Activated T-cell treated with anti-CD3 and anti-CD28 coated beads for 1 hour (primary cell): ENCODE results near the gene DUOXA1.
"Not testable (repeated sequence)": the region's sequence is repeated elsewhere in the genome, so short reads cannot be mapped to it uniquely, and the experiment has no call there.

Source experiments
- DNase-seq: peaks from one replicate; pipeline ENCODE4 v3.0.0-alpha.2; 2020; ENCODE audit warnings: low read depth

Gene DUOXA1

DNA sequence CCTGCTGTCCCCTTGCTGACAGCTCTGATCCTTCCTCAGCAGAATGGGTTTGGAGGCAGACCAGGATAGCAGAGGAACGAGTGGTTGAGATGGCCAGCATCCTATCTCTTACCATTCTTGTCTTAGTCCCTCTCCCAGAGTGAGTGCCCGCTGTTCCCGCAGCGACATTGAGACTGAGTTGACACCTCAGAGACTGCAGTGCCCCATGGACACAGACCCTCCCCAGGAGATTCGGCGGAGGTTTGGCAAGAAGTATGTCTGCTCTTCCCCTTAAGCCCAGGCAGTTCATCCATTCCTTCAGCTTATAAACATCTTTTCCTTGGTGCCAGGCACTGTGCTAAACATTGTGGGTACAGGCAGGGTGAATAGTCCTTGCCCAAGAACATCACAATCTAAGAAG, 21.3 kb upstream of the DUOXA1 start:
- no peak for DNase-seq

DNA sequence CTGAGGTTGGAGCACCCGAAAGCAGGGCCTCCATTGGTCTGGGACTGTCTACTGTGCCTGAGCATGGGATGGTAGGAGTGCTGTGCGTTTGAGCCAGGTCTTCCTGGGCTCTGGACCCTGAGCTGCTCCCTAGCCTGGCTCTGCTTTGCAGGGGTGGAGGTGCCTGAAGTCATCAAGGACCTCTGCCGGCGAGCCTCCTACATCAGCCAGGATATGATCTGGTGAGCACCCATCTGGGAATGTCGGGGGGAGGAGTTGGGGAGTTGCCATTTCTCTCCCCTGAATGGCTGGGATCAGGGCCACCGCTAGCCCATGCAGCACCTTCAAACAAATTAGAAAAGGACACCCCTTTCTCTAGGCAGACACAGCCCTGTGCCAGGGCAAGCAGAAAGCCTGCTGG, 20.8 kb upstream of the DUOXA1 start:
- no peak for DNase-seq

DNA sequence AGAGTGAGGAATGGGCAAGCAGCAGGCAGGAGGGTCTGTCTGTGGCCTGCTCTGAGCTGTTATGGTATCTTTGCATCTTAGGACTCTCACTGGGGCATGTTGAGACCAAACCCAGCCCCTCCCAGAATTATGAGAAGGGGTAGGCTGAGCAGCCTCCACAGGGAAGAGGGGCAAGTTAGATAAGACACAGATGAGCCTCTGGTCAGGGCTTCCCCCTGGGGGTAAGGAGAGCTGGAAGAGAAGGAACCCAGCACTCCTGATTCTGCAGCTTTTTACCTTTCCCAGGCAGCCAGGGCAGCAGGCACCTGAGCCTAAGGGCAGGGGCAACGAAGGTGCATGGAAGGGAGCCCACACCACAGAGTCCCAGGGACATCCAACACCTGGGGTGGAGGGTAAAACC, 19.4 kb upstream of the DUOXA1 start:
- no peak for DNase-seq

DNA sequence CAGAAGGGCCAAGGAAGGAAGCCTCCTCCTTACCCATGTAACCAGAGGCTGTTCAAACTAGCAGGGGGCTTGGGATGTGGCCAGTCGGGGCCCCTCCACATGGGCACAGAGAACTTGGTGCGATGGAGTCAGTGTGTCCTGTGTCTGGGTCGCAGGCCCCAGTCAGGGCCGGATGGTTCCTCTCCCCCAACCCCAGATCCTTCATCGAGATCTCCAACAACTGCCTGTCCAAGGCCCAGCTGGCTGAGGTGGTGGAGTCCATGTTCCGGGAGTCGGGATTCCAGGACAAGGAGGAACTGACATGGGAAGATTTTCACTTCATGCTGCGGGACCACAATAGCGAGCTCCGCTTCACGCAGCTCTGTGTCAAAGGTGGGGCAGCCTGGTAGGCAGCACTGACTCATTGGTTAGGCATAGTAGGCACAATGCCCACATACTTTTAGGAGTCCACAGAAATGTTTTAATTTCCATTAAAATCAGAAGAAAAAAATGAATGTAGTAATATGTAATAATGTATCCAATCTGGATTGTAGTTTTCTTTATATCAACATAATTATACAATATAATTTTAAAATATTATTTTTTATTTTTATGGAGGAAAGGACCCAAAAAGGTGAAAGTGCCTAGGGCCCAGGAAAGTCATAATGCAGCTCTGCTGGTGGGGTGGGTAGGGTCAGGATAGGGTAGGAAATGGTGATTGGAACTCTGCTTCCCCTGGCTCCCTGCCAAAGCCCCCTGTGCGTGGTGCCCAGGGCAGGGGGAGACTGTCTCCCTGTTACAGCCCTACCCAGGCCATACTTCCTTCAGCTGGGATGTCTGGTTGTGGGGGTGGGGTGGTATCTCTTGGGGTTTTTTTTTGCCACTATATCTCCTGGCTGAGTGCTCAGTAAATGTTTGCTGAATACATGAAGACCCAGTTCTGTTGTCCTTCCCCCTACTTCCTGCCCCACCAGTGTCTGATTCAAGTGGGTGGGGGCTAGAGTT, 18.7 kb upstream of the DUOXA1 start:
- DNase-seq, result no peak

DNA sequence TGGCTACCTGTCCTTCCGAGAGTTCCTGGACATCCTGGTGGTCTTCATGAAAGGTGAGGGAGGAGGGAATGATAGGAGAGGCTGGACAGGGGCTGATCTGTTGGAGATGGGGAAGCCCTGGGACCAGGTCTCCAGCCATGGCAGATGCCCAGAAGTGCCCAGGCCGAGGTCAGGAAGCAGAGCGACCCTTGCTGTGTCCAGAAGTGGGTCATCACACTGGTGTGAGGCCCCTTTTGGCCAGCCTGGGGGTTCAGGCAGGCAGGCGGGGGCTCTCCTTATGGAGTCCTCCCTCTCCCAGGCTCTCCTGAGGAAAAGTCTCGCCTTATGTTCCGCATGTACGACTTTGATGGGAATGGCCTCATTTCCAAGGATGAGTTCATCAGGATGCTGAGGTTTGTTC, 17.9 kb upstream of the DUOXA1 start:
- no peak for DNase-seq

DNA sequence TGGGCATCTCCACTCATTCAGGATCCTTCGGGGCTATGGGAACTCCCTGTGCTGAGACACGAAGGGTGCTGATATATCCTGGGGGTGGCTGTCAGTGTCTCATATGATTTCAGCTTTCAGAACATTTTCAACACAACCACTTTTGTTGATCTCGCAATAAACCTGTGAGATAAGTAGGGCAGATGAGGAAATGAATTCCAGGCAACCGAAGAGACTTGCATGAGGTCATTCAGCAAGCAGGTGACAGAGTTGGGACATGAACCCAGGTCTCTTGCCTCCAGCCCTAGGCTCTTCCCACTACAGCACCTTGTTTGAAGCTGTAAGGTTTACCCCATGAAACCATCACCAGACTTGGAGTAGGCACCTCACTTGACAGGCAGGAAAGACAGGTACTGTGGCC, 16.7 kb upstream of the DUOXA1 start:
- DNase-seq, result no peak

DNA sequence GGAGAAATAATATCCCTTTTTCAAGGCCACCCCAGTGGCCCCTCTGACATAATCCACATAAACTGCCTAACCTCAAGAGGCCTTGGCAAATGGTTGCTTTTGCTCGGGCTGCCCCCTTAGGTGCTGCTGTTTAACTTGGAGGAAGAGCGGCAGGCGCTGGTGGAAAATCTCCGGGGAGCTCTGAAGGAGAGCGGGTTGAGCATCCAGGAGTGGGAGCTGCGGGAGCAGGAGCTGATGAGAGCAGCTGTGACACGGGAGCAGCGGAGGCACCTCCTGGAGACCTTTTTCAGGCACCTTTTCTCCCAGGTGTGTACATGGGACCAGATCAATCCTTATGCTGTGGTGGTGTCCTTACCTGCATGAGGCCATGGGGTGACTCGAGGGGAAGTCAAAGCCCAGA, 15.1 kb upstream of the DUOXA1 start:
- no peak for DNase-seq

- DNase-seq, result no peak
Observed at GRCh38 chr15:45143946-45144345, 14.3 kb upstream of the DUOXA1 start.

- DNase-seq, result no peak
Observed at GRCh38 chr15:45143056-45143455, 13.4 kb upstream of the DUOXA1 start.

DNA sequence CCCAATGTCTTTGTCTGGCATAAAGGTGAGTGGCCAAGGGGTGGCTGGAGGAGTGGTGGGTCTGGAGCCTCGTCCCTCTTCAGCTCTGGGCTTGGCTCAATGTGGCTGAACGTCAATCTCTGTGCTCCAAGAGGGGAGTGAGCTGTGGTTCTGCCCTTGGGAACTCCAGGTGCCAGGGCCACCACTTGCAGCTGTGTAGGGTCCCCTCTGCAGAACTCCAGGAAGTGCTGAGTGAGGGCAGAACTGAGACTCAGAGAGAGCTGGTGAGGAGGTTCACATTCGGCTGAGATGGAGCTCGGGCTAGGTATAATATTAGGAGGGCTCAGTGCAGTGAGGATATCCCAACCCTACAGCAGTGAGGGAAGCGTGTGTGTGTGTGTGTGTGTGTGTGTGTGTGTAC, 11.7 kb upstream of the DUOXA1 start:
- DNase-seq, result no peak

GRCh38 chr15:45140557-45141250, 11.0 kb upstream of the DUOXA1 start:
- DNase-seq, result no peak

DNA sequence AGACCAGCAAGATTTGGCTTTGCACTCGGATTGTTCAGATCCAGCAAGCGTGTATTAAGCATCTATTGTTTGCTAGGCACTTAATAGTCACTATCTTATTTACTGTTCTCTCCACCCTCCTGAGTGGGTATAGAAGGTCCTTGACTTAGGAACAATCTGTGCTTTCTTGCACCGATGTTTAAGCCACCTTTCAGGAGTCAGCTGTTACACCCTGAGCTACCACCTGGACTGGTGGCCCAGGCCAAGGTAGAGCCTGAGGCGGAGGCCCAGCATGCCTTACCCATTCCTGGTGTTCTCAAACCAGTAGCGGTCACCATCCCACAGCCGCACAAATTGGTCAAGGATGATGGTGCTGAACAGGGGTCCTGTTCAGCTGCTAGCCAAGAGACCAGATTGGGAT, 10.1 kb upstream of the DUOXA1 start:
- no peak for DNase-seq

DNA sequence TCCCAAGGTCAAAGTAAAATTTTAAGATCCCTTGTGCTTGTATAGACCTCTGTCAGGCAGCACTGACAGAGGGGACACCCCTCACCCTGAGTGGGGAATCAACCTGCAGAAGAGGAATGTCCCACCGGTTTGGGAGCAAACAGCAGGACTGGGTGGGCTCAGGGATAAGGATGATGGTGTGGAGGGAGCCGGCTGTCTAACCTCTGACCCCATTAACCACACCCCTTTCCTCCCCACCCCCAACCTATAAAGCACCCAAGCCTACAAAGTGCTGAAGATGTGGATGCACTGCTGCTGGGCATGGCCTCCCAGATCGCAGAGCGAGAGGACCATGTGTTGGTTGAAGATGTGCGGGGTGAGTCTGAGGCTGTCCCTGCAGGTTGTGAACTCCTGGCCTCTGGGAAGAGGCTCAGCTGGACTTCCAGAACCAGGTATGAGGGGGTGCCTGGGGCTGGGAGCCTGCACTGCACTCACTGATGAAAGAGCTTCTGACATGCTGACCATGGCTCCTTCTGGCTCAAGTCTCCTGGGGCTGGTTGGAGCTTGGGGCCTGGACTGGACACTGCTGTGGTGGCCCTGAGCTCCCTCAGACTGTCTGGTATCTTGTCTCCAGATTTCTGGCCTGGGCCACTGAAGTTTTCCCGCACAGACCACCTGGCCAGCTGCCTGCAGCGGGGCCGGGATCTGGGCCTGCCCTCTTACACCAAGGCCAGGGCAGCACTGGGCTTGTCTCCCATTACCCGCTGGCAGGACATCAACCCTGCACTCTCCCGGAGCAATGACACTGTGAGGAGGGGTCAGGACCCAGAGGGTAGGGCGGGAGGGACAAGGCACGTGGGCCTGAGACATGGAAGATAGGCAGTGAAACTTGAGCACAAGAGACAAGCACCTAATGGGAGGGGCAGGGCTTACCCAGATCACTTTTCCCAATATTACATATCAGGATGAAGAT, 9.4 kb upstream of the DUOXA1 start:
- no peak for DNase-seq

DNA sequence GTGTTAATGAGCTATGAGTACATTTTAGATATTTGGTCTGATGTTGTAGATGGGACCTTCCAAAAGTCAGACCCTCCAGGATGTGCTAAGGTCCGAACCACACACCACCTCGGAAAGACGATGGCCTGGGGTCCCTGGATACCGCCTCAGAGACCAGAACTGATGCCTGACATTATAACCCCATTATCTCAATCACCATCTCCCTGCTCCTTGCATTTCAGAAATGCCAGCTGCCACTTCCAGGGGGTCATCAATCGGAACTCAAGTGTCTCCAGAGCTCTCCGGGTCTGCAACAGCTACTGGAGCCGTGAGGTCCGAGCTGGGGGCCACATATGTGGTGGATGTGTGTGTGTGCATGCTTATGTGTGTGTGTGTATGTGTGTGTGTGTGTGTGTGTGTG, 8.0 kb upstream of the DUOXA1 start:
- no peak for DNase-seq

GRCh38 chr15:45136378-45136764, 6.7 kb upstream of the DUOXA1 start:
- DNase-seq, result no peak

DNA sequence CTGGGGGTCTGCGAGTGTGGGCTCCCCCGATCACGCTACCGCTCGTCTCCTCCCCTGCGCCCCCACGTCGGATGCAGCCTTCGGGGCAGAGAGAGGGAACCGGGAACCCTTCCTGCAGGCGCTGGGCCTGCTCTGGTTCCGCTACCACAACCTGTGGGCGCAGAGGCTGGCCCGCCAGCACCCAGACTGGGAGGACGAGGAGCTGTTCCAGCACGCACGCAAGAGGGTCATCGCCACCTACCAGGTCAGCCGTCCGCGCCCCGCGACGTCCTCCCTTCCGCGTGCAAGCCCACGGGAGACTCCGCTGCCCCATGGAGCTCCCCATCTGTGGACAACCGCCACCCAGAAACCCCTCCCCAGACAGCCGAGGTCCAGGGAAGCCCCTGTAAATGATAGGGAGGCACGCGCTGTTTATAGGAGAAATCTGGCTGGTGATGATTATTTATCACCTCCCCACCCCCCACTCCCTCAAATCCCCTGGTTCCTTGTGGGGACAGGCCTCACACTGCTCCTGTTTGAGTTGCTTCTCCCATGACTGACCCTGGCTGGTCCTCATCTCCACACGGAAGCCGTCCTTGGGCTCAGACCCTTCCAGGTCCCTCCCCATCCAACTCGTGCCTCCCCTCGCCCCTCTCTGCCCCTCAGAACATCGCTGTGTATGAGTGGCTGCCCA, 6.2 kb upstream of the DUOXA1 start:
- DNase-seq, result not testable (repeated sequence)

- no peak for DNase-seq
Observed at GRCh38 chr15:45134682-45135604, 5.3 kb upstream of the DUOXA1 start.

- DNase-seq, result no peak
Observed at GRCh38 chr15:45134046-45134445, 4.4 kb upstream of the DUOXA1 start.

DNA sequence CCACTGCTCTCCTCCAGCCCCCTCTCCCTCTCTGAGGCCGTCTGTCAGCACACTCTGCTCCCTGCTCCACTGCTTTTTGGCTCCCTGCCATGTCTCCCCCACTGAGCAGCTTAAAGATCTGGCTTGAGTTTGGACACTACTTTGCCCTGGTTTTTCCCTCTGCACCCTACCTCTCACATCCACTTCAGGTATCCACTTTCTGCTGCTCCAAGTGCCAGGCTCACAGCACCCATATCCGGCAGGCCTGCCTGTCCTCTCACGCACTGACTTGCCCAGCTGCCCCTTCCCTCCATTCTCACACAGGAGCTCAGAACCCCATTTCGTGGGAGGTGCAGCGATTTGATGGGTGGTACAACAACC, 3.9 kb upstream of the DUOXA1 start:
- DNase-seq, result no peak

DNA sequence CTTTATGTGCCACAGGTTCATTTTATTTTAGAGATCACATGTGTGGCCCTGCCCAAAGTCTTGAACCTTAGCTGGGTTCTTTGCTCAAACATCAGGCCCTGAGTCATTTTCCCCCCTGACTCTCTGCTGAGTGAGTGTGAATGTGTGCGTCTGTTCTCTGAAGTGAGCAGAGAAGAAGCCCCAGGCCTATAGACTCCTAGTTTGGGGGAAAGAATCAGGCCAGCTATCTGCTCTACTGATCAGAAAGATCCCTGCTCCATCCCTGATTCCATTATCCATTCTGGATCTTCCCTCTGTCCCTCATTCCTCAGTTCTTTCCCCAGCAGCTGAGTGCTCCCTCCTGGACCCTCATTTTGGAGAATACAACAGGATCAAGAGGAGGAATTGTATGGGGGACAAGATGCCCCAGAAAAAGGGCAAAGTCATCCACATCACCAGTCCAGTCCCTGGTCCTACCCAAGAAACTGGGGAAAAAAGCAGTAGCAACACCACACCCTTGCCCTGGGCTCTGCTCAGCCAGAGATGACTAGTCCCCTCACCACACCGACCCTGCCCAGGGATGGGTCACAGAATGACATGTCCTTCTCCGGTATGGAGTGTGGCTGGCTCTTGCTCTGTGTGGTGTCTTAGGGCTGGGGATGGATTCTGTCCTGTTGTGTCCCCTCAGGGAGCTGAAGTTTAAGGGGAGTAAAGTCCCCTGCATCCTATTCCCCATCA, 3.3 kb upstream of the DUOXA1 start:
- DNase-seq, result no peak
